ENCODE results near the gene ITSN1.

The ITSN1 gene

GRCh38 chr21:33684068-33684467 lies 41.8 kb downstream of the ITSN1 start:
- H3K27ac ChIP-seq: no peak overlapping the region
- TF ChIP-seq ZFX (IDR thresholded peaks at IDR 0.05; ENCODE audit: borderline replicate concordance): no peak
- no peak for TF ChIP-seq CTCF (IDR thresholded peaks at IDR 0.05)

GRCh38 chr21:33684923-33685560 lies 42.7 kb downstream of the ITSN1 start:
- TF ChIP-seq ZFX (IDR thresholded peaks at IDR 0.05; ENCODE audit: borderline replicate concordance) (no peak), CTCF (IDR thresholded peaks at IDR 0.05) (no peak)
- H3K27ac ChIP-seq: no peak overlapping the region

GRCh38 chr21:33685613-33686197 lies 43.4 kb downstream of the ITSN1 start:
- TF ChIP-seq CTCF (IDR thresholded peaks at IDR 0.05) (no peak), ZFX (IDR thresholded peaks at IDR 0.05; ENCODE audit: borderline replicate concordance) (no peak)
- no peak overlapping the region for H3K27ac ChIP-seq

GRCh38 chr21:33686386-33686785 lies 44.1 kb downstream of the ITSN1 start:
- TF ChIP-seq ZFX (IDR thresholded peaks at IDR 0.05; ENCODE audit: borderline replicate concordance) (no peak), CTCF (IDR thresholded peaks at IDR 0.05) (no peak)
- H3K27ac ChIP-seq: no peak overlapping the region

- H3K27ac ChIP-seq: no peak overlapping the region
- TF ChIP-seq CTCF (IDR thresholded peaks at IDR 0.05): no peak
- no peak for TF ChIP-seq ZFX (IDR thresholded peaks at IDR 0.05; ENCODE audit: borderline replicate concordance)
Observed at GRCh38 chr21:33687634-33688033, 45.3 kb downstream of the ITSN1 start.

GRCh38 chr21:33688353-33688752 lies 46.1 kb downstream of the ITSN1 start:
- no peak overlapping the region for H3K27ac ChIP-seq
- TF ChIP-seq ZFX (IDR thresholded peaks at IDR 0.05; ENCODE audit: borderline replicate concordance): no peak
- TF ChIP-seq CTCF (IDR thresholded peaks at IDR 0.05): no peak

GRCh38 chr21:33690874-33691273 lies 48.6 kb downstream of the ITSN1 start:
- TF ChIP-seq ZFX (IDR thresholded peaks at IDR 0.05; ENCODE audit: borderline replicate concordance): no peak
- TF ChIP-seq CTCF (IDR thresholded peaks at IDR 0.05): no peak

More at GRCh38 chr21:33690874-33691273, 48.6 kb downstream of the ITSN1 start:
- no peak overlapping the region for H3K27ac ChIP-seq
